HG03565 (cell line): Measurements from ENCODE around the gene EIF2S1.
"Not testable (repeated sequence)": the region's sequence is repeated elsewhere in the genome, so short reads cannot be mapped to it uniquely, and the experiment has no call there.

Experiments
- ATAC-seq: cut with Tn5 transposase; IDR thresholded peaks from one replicate; pipeline ENCODE4 v1.9.1; 2021; ENCODE audit warnings: mild to moderate bottlenecking, moderate library complexity; ENCODE audit not compliant: unreplicated experiment

The EIF2S1 gene

DNA sequence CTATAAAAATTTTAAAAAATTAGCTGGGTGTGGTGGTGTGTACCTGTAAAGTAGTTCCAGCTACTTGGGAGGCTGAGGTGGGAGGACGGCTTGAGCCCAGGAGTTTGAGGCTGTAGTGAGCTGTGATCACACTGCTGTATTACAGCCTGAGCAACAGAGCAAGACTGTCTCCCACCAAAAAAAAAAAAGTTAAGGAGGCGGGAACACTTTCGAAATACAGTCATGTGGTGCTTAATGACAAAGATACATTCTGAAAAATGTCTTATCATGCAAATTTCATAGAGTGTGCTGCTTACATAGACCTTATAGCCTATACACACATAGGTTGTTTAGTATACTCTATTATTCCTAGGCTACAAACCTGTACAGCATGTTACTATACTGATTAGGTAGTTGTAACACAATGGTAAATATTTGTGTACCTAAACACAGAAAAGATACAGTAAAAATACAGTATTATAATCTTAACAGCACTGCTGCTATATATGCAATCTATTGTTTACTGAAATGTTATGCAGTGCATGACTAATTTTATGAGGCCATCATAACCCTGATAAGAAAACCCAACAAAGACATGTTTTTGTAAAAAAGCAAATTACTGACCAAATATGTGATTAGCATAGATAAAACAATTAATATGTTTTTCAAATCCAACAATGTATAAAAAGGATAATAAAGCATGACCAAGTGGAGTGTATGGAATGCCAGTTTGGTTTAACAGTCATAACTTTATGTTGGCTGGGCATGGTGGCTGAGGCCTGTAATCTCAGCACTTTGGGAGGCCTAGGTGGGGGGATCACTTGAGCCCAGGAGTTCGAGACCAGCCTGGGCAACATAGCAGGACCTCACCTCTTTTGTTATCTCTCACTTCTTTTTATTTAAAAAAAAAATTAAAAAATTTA is 11.4 kb downstream of the EIF2S1 start:
- no peak for ATAC-seq

DNA sequence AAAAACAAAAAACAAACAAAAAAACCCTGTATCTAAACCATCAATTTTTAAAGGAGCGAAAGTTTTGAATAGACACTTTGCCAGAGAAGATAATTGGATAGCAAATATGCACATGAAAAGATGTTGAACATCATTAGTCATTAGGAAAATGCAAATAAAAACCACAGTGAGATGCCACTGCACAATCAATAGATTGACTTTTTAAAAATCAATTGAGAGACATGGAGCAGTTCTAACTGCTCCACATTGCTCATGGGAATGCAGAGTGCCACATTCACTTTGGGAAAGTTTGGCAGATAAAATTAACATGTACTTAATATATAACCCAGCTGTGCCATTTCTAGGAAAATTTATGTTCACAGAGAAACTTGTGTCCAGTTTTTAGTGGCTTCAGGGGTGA is 12.7 kb downstream of the EIF2S1 start:
- no peak for ATAC-seq

DNA sequence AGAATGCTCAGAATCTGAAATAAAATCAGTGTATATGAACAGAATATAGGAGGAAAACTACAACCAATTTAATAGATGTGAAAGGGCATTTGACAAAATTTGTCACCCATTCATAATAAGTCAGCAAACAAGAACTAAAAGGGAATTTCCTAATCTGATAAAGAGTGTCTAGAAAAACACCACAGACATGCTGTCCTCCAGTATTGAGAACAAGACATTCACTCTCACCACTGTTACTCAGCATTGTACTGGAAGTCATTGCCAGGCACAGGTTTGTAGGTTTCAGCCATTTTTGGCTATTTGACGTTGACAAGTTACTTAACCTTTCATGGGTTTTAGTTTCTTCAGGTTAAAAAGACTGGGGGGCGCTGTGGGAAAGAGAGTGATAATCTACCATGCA is 13.2 kb downstream of the EIF2S1 start:
- no peak for ATAC-seq

DNA sequence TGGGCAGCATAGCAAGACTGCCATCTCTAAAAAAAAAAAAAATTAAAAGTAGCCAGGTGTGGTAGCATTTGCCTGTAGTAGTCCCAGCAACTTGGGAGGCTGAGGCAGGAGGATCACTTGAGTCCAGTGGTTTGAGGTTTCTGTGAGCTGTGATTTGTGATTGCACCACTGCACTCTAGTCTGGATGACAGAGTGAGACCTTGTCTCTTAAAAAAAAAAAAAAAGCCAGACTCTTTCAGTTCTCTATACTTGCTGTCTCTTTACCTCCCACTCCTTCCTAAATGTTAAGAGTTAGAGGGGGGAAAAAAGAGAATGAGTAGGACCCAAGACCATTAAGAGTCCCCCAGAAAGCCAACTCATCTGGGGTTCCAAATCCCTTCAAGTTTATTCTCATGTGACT is 17.8 kb downstream of the EIF2S1 start:
- ATAC-seq = no peak

DNA sequence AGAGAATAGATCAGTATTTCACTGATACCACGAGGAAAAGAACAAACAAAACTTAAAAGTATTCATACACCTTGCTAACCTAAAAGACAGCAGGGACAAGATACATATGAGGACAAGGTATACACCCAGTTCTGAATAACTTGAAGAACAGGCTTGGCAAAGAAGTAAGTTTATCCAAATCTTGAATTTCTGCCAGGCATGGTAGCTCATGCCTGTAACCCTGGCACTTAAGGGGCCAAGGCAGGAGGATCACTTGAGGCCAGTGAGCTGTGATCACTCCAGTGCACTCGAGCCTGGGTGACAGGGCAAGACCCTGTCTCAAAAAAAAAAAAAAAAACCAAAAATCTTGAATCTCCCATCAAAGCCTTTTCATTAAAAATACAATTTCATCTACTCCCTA is 25.0 kb downstream of the EIF2S1 start:
- ATAC-seq = no peak

DNA sequence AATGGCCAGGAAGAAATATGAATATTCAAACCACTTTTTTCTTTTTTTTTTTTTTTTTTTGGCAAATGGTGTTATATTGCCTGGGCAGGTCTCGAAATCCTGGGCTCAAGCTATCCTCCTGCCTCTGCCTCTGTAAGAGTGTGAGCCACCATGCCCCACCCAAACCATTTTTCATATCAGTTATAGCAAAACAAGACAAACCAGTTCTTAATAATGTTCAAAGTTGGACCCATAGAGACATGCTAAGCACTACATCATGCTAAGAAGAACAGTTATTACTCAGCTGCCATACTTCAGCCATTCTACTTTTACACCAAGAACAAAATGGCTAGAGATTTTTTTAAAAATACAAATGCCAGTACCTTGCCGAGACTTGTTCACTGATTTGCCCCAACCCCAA is 25.5 kb downstream of the EIF2S1 start:
- no peak for ATAC-seq

DNA sequence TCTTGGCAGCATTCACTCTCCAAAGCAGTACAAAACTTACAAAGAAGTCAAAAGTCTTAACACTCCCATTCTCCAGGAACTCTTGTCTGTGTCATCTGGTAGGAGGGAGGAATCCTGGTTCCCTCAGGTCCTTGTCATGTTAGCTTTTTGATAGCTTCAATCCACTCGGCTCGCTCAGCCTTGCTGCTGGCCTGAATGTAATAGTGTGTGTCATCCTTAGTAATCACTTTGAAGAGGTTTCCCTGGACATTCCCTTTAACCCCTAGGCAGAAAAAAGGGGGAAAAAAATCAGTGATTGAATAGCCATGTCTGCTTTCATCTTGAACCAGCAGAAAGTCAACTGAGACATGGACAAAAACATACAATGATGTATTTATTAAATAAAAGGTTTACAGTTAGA is 27.1 kb downstream of the EIF2S1 start:
- no peak for ATAC-seq

DNA sequence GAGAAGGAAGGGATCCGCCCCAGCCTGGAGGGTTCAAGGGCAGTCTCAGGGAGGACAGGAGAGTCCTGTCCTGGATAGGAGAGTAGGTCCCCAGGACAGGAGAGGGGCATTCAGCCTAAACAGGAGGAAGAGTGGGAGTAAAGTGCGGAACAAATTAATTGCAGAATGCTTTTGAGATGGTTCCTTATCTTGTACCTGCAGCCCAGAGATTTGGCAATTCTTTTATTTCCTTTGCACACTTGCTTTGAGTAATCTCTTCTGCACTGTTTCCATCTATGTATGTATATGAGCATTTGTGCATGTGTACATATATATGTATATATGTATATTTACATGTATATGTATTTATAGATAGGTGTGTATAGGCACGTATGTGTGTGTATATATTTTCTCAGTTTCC is 29.1 kb downstream of the EIF2S1 start:
- no peak for ATAC-seq

DNA sequence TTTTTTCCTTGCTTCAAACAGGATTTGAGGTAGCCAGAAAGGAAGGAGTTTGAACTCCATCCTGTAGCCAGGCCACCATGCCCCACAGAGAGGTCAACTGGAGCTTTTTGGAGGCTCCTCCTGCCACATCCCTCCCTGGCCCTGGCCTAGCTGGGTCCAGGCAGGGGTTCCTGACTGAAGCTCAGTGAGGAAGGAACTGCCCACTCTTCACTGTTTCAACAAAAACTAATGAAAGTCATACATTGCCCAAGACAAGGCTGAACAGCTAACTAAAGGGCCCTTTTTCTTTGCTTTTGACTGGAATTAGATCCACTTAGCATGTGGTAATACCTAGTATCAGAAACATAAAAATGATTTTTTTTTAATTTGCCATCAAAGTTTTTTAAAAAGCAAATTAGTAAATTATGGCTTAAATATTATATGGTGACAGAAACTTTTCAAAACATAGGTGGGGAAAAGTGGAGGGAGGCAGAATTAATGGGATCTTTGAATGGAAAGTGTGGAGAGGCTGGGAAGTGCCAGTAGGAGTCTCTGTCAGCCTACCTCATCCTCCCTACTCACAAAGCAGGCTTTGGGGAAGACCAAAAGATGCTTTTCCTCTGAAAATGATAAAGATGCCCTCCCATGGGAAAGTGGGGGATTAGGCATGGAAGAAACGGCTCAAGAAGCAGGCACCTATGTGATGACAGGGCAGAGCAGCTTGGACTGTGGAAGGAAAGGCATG is 29.8 kb downstream of the EIF2S1 start:
- no peak for ATAC-seq

DNA sequence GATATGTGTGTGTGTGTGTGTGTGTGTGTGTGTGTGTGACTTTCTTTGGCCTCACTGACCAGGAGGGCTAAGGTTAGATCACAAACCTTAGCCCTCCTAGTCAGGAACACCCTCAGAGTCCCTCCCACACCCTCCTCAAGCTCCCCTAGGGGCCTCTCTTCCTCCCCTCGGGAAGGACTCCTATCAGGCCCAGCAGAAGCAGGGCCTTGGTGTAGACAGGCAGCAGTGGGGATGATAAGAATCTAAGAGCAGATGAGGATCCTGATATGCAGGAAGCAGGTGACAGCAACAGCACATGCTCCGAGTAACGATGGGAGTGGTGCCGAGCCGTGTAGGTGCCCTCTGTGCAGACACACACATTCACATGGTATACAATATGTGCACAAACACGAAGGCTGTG is 31.1 kb downstream of the EIF2S1 start:
- ATAC-seq = no peak

DNA sequence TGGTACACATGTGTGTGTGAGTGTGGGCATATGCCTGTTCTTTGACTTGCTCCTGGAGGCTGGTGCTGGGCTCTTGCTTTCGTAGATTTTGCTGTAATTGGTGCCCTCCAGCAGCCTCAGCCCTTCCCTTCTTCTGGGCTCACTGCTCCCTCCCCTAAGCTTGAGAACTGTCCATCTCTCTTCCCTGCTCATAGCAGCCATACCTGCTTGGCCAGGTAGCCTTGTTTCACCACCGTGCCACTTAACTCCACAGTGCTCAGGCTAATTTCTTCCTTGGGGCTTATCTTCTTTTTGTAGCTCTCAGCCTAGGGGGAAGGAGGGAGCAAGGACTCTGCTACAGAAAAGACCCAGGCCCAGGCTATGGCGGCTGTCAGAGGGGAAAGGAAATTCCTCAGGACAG is 32.0 kb downstream of the EIF2S1 start:
- no peak for ATAC-seq

DNA sequence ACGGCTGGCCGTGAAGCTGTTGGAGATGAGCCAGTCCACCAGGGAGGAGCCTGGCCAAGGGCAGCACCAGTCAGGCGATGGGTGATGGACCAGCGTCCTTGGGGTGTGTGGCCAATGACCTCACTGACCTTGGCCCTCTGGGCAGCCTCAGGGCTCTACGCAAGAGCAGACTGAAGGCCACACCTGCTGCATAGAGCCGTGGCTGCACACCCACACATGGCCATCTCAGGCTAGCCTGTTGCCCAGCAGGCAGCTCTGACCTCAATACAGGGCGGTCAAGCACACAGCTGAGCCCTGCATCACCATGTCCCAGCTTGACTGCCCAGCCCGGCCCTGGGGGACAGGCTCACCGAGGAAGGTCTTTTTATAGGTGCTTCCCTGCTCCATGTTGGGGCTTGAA is 32.7 kb downstream of the EIF2S1 start:
- ATAC-seq = no peak

DNA sequence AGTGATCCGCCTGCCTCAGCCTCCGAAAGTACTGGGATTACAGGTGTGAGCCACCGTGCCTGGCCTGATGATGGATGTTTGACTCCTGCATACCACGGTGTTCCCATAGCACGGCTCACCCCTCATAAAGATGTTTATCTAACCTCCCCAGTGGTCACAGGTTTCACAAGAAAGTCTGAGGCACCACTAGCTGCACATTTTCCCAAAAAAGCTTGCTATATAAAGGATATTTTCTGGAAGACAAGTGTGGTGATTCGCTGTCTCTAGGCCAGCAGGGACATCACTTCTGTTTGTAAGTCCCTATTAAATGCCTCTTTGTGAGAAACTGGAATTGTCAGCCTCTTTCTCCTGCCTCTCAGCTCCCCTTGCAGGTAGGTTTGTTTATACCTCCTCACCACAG is 33.6 kb downstream of the EIF2S1 start:
- ATAC-seq = no peak

DNA sequence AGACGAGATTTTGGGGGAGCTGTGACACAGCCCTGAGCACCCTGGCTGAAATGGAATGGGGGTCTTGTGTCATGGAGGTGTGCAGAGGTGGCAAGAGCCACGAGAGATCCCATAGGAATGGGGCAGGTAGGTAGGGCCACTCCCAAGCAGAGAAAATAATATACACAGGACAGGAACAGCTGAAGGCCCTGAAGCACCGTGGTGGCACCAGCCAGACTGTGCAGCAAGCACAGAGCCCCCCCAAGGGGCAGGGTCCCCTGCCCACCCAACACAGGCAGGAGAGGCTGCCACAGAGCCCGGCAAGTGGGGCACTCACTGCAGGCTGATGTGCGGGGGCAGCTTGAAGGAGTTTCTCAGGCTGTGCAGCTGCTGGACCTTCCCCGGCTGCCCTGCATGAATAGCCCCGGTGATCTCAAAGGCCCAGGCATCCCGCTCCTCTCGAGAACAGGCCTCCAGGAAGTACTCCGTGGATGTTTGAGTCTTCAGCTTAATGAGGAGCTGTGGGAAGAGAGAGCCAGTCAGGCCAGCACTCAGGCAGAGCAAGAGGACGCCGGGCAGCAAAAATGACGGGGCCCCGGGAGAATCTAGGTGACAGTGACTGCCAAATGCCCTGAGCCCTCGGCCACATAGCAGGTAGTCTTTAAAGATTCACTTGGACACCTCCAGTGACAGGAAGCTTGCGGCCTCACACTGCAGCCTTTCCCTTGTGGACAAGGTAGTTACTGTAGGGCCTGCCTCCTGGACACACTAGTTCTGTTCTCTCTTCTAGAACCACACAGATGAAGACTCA is 35.2 kb downstream of the EIF2S1 start:
- no peak for ATAC-seq

DNA sequence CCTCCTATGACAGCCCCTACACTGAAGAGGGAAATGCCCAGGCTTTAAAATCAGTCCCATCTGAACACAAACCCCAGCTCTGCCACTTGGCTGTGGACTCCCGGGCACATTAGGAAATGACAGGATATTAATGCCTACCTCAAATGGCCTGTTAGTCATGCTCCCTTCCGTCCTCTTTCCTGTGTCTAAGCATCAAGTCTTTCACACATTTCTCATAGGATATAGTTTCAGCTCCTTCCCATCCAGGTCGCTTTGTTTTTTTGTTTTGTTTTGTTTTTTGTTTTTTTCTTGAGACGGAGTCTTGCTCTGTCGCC is 35.7 kb downstream of the EIF2S1 start:
- ATAC-seq = no peak

DNA sequence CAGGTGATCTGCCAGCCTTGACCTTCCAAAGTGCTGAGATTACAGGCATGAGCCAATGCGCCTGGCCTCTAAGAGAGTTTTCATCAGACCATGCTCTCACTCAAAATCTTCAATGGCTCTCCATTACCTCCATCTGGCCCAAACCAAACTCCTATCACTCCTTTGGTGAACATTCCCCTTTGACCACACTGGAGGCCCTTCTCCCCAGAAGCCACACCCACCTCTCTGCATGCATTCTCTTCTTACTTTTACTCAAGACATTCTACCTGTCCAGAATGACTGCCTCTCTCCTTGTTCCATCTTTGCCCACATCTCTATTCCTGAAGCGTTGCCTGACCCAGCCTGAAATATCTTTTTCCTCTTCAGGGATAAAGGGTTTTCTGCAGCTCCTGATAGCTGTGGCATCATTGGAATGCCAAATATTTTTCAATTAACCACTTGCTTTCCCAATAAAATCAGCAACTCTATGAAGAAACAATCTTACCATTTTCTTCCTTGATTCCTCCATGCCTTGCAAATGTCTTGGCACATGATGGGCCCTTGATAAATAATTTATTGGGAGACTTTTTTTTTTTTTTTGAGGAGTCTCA is 36.3 kb downstream of the EIF2S1 start:
- ATAC-seq = no peak

DNA sequence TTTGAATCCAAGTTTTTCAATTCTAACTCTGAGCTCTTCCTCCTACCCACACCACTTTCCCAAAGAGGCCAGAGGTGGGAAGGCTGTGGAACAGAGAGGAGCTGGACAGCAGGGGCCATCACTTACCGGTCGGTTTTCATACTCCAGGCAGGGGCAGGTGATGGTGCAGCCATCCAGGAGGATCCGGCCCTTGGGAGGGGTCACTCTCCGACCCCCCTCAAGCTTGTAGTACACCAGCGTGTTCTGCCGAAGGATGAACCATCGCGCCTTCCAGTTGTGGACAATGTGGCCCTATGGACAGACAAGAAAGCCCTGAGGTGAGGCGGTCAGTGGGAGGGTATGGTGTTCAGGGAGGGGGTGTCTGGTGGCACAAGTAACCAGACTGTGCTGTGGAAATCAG is 37.4 kb downstream of the EIF2S1 start:
- no peak for ATAC-seq

DNA sequence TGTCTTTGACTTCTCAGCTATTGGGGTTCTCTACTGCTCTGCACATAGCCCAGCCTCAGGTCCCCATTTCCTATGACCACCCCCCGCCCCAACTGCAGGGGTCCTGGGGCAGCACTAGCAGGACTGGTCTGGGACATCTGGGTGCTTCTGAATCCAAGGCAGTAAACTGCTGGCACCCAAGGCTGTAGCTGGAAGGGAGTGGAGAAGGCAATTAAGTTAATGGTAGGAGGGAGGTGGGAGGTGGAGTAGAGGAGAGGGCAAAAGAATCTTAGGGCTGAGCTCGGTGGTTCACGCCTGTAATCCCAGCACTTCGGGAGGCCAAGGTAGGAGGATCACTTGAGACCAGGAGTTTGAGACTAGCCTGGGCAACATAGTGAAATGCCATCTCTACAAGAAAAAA is 40.3 kb downstream of the EIF2S1 start:
- ATAC-seq = no peak

DNA sequence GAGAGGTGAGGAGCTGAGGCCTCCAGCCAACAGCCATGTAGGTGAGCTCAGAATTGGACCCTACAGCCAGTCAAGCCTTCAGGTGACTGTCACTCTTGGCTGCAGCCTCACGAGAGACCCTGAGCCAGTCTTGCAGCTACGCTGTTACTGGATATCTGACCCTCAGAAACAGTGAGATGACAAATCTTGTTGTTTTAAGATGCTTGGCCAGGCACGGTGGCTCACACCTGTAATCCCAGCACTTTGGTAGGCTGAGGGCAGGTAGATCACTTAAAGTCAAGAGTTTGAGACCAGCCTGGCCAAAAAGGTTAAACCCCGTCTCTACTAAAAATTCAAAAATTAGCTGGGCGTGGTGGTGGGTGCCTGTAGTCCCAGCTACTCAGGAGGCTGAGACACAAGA is 45.6 kb downstream of the EIF2S1 start:
- ATAC-seq = no peak

DNA sequence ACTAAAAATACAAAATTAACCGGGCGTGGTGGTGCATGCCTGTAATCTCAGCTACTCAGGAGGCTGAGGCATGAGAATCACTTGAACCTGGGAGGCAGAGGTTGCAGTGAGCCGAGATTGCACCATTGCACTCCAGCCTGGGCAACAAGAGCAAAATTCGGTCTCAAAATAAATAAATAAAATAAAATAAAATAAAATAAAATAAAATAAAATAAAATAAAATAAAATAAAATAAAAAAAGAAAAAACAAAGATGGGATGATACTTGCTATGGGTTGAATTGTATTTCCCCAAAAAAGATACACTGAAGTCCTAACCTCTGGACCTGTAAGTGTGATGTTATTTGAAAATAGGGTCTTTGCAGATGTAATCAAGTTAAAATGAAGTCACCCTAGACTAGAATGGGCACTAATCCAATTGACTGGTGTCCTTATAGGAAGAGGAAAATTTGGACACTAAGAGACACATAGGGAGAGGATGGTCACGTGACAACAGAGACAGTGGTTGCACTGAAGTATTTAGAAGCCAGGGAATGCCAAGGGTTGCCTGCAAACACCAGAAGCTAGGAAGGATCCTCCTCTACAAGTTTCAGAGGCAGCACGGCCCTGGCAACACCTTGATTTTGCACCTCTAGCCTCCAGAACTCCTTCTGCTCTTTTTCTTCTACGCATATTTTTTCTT is 48.1 kb downstream of the EIF2S1 start:
- ATAC-seq = not testable (repeated sequence)

DNA sequence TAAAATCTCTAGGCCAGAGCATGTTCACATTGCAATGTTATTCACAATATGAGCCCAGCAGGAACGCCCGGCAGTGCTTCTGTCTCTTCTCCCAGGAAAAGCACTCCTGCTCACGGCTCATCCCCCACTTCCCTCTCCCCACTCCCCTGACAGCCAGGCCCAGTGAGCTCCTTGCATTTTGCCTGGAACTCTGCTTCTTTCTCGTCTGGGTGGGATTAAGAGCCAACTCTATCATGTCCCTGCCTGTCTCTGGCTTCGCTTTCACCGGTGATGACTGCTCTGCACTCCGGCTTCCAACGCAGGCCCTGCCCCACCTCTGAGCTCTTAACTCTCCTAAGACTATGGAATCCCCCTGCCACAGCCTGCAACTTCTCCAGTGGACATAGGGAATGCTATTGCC is 49.3 kb downstream of the EIF2S1 start:
- no peak for ATAC-seq
